GM23338 (cell line): ENCODE results near the gene ADGRG7. TPM values are rescaled to one million over a fixed set of nuclear protein-coding genes. Genes with fewer than 3 reads are reported as not detected.

Source experiments
- ATAC-seq: fragments of 200-7000 bp; cut with Tn5 transposase; 3 replicates; pipeline ENCODE4 v1.9.1; 2020
- DNase-seq: peaks from one replicate; pipeline ENCODE4 v3.0.0-alpha.2; 2015; ENCODE audit warnings: low spot score
- H2AFZ ChIP-seq: fragments of 200-600 bp; sonication (generic); 2 replicates; pipeline ENCODE4 v1.8.0; 2016; ENCODE audit warnings: antibody characterized with exemption, mild to moderate bottlenecking, moderate library complexity
- H3F3A ChIP-seq: fragments of 200-600 bp; sonication (generic); replicated peaks from 2 replicates; pipeline ENCODE4 v1.8.0; 2017; ENCODE audit warnings: antibody characterized with exemption, mixed run types, low read depth
- H3K27ac ChIP-seq: fragments of 200-600 bp; sonication (generic); 2 replicates; pipeline ENCODE4 v1.6.1; 2016; ENCODE audit warnings: low read depth
- H3K27me3 ChIP-seq: fragments of 200-600 bp; sonication (generic); 2 replicates; pipeline ENCODE4 v1.8.0; 2016; ENCODE audit warnings: mild to moderate bottlenecking, mixed run types, moderate library complexity; ENCODE audit not compliant: insufficient read depth
- H3K36me3 ChIP-seq: fragments of 200-600 bp; sonication (generic); 2 replicates; pipeline ENCODE4 v1.8.0; 2016; ENCODE audit warnings: mild to moderate bottlenecking; ENCODE audit not compliant: insufficient read depth
- H3K4me1 ChIP-seq: fragments of 200-600 bp; sonication (generic); 2 replicates; pipeline ENCODE4 v1.8.0; 2016; ENCODE audit warnings: mild to moderate bottlenecking, moderate library complexity; ENCODE audit not compliant: insufficient read depth
- H3K4me2 ChIP-seq: fragments of 200-600 bp; sonication (generic); 2 replicates; pipeline ENCODE4 v1.7.1; 2017; ENCODE audit warnings: mixed run types
- H3K4me3 ChIP-seq: fragments of 200-600 bp; sonication (generic); 2 replicates; pipeline ENCODE4 v1.6.1; 2016; ENCODE audit warnings: mixed run types
- H3K79me2 ChIP-seq: fragments of 200-600 bp; sonication (generic); replicated peaks from 2 replicates; pipeline ENCODE4 v1.8.0; 2017; ENCODE audit warnings: mild to moderate bottlenecking; ENCODE audit not compliant: insufficient read depth
- H3K9me2 ChIP-seq: fragments of 200-600 bp; sonication (generic); 2 replicates; pipeline ENCODE4 v1.8.0; 2017; ENCODE audit not compliant: insufficient read depth
- H4K20me1 ChIP-seq: fragments of 200-600 bp; sonication (generic); replicated peaks from 2 replicates; pipeline ENCODE4 v1.8.0; 2017; ENCODE audit warnings: mild to moderate bottlenecking; ENCODE audit not compliant: insufficient read depth
- H3K27ac Mint-ChIP-seq: 2 replicates; pipeline ENCODE4 v1.8.0; 2020; ENCODE audit warnings: inconsistent platforms, mild to moderate bottlenecking, moderate library complexity, mixed read lengths
- H3K27me3 Mint-ChIP-seq: 3 replicates; pipeline ENCODE4 v1.8.0; 2022; ENCODE audit warnings: low read depth, mild to moderate bottlenecking, moderate library complexity, mixed read lengths, inconsistent platforms; ENCODE audit not compliant: insufficient read depth, poor library complexity
- H3K36me3 Mint-ChIP-seq: 3 replicates; pipeline ENCODE4 v1.8.0; 2021; ENCODE audit warnings: low read depth, mild to moderate bottlenecking, inconsistent platforms, moderate library complexity, mixed read lengths
- H3K4me1 Mint-ChIP-seq: 3 replicates; pipeline ENCODE4 v1.8.0; 2020; ENCODE audit warnings: mild to moderate bottlenecking, inconsistent platforms, mixed read lengths
- H3K4me3 Mint-ChIP-seq: 3 replicates; pipeline ENCODE4 v1.8.0; 2021; ENCODE audit warnings: moderate library complexity, mild to moderate bottlenecking, inconsistent platforms, mixed read lengths
- H3K9me3 Mint-ChIP-seq: 3 replicates; pipeline ENCODE4 v1.8.0; 2020; ENCODE audit warnings: moderate library complexity, mild to moderate bottlenecking, inconsistent platforms, mixed read lengths
- CREB1 ChIP-seq: fragments of 250-450 bp; sonication (Bioruptor Pico); IDR thresholded peaks from 2 replicates; pipeline ENCODE4 v1.5.0; 2020; ENCODE audit warnings: low read depth, mild to moderate bottlenecking, moderate library complexity
- ETS1 ChIP-seq: IDR thresholded peaks from 2 replicates; pipeline ENCODE4 v1.6.1; 2016; ENCODE audit warnings: antibody characterized with exemption
- EZH2 ChIP-seq: fragments of 200-600 bp; sonication (generic); IDR thresholded peaks from one replicate; pipeline ENCODE4 v1.8.0; 2017; ENCODE audit warnings: antibody characterized with exemption, mild to moderate bottlenecking, low read depth; ENCODE audit not compliant: unreplicated experiment
- EZH2phosphoT487 ChIP-seq: fragments of 200-600 bp; sonication (generic); IDR thresholded peaks from one replicate; pipeline ENCODE4 v1.8.1; 2018; ENCODE audit warnings: antibody characterized with exemption; ENCODE audit not compliant: unreplicated experiment
- JUNB ChIP-seq: IDR thresholded peaks from one replicate; pipeline ENCODE4 v1.6.1; 2016; ENCODE audit warnings: antibody characterized with exemption; ENCODE audit not compliant: unreplicated experiment
- NANOG ChIP-seq: IDR thresholded peaks from 2 replicates; pipeline ENCODE4 v1.6.1; 2016; ENCODE audit warnings: antibody characterized with exemption, borderline replicate concordance
- POLR2AphosphoS5 ChIP-seq: IDR thresholded peaks from 2 replicates; pipeline ENCODE4 v1.6.1; 2016; ENCODE audit warnings: antibody characterized with exemption, low read depth
- ZNF114 ChIP-seq: fragments of 250-450 bp; sonication (Bioruptor Pico); IDR thresholded peaks from 2 replicates; pipeline ENCODE4 v1.5.0; 2020; ENCODE audit warnings: mild to moderate bottlenecking, moderate library complexity
- ZNF331 ChIP-seq: fragments of 250-450 bp; sonication (Bioruptor Pico); IDR thresholded peaks from 2 replicates; pipeline ENCODE4 v1.5.0; 2020; ENCODE audit warnings: low read depth, mild to moderate bottlenecking, moderate library complexity
- polyA plus RNA-seq: library from polyadenylated mRNA; unstranded; fragments of >200 nt; fragmentation: Nextera tagmentation; extraction: Ambion mirVana; gene quantifications from 2 replicates; pipeline ENCODE4 v1.2.1, GENCODE V29; 2016
- total RNA-seq: library from RNA; depleted of rRNA; stranded (reverse); fragments of >200 nt; shearing (Covaris generic); gene quantifications from 2 replicates; pipeline ENCODE4 v1.2.3, GENCODE V29; 2014
- TF ChIP-seq, protein P1 (sequence below): fragments of 250-450 bp; sonication (Bioruptor Pico); IDR thresholded peaks from 2 replicates; pipeline ENCODE4 v1.5.0; 2020; ENCODE audit warnings: mild to moderate bottlenecking, moderate library complexity

Gene ADGRG7
- total and polyA plus RNA-seq, 2 experiments from 2014 or later: not detected

DNA sequence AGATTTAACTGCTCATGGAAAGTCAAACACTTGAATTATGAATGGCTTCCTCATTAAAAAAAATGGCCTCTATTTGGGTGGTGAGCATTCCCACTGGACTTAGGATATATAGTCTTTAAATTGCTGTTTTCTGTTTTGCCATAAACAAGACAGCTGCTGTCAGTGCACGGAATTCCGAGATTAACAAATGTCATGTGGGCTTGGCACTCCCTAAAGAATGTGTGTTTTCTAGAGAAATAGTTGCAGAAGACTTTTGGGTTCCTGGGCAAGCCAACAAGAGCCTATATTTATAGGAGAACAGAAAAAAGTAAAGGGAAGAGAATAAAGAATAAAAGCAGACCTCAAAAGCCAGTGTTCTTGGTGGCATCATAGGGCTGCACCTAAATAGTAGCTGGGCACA lies 86.3 kb downstream of the ADGRG7 start:
- ATAC-seq: no peak
- H3K4me2 ChIP-seq: no peak overlapping the region

DNA sequence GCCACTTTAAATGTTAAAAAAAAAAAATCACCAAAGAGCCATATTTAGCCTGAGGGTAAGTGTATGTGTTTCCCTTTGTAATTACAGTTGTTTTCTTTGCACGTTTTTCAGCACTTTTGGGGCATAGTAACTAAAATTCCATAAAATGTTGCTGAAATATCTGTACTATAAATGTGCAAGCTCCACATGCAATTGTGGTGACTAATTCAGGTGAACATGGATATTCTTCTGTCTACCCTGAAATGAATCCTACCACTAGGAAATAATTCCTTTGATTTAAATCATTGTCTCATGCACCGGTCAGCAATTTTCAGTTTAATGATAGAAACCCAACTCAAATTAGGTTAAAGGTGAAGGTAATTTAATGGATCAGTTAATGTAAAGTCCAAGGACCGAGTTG lies 86.8 kb downstream of the ADGRG7 start:
- ATAC-seq (no peak), DNase-seq (no peak)
- no peak overlapping the region for H3K4me2 ChIP-seq
- H3K79me2 ChIP-seq: no peaks in the 10 kb centered on the region
- H3K27me3 Mint-ChIP-seq: no peaks in the 10 kb centered on the region
- H3K9me3 Mint-ChIP-seq: peaks cover 7% of the 10 kb centered on the region; the same call in 2 of the 3 replicates
- no peaks in the 10 kb centered on the region for H3K27me3 ChIP-seq
- no peak overlapping the region for H3K4me3 Mint-ChIP-seq
- H3K27ac ChIP-seq: no peak overlapping the region
- no peaks in the 10 kb centered on the region for H3K9me2 ChIP-seq
- no peaks in the 10 kb centered on the region for H3K36me3 ChIP-seq
- H3K4me1 ChIP-seq: no peaks in the 10 kb centered on the region
- TF ChIP-seq EZH2: no peak
- TF ChIP-seq ZNF114 (CRISPR knock-in tag): no peak
- no peak for TF ChIP-seq EZH2phosphoT487
- no peak overlapping the region for H3K27ac Mint-ChIP-seq
- H3K4me1 Mint-ChIP-seq: no peaks in the 10 kb centered on the region
- no peaks in the 10 kb centered on the region for H3F3A ChIP-seq
- no peak overlapping the region for H2AFZ ChIP-seq
- H3K36me3 Mint-ChIP-seq: no peaks in the 10 kb centered on the region; the same call in 2 of the 3 replicates
- H3K4me3 ChIP-seq: no peak overlapping the region
- no peaks in the 10 kb centered on the region for H4K20me1 ChIP-seq

More for the DNA sequence above, 86.3 kb downstream of the ADGRG7 start:
- Histone ChIP-seq H3K4me1 (no peaks in the 10 kb centered on the region), H2AFZ (no peak overlapping the region), H3K27ac (no peak overlapping the region), H3K9me2 (no peaks in the 10 kb centered on the region), H3K79me2 (no peaks in the 10 kb centered on the region), H3K27me3 (no peaks in the 10 kb centered on the region), H3F3A (no peaks in the 10 kb centered on the region), H3K36me3 (no peaks in the 10 kb centered on the region), H4K20me1 (no peaks in the 10 kb centered on the region), H3K4me3 (no peak overlapping the region)
- no peak overlapping the region for H3K27ac Mint-ChIP-seq
- H3K36me3 Mint-ChIP-seq: no peaks in the 10 kb centered on the region; the same call in 2 of the 3 replicates
- no peak overlapping the region for H3K4me3 Mint-ChIP-seq
- H3K4me1 Mint-ChIP-seq: no peaks in the 10 kb centered on the region
- DNase-seq: no peak
- H3K9me3 Mint-ChIP-seq: peaks cover 11% of the 10 kb centered on the region; the same call in 2 of the 3 replicates
- H3K27me3 Mint-ChIP-seq: no peaks in the 10 kb centered on the region
- TF ChIP-seq NANOG: no peak
- TF ChIP-seq ETS1: no peak
- TF ChIP-seq EZH2phosphoT487: no peak
- TF ChIP-seq CREB1 (CRISPR knock-in tag): no peak
- no peak for TF ChIP-seq ZNF331 (CRISPR knock-in tag)
- TF ChIP-seq POLR2AphosphoS5: no peak
- no peak for TF ChIP-seq EZH2
- TF ChIP-seq JUNB: no peak

- Mint-ChIP-seq H3K4me1 (no peaks in the 10 kb centered on the region), H3K4me3 (no peak overlapping the region), H3K9me3 (no peaks in the 10 kb centered on the region), H3K27ac (no peak overlapping the region), H3K27me3 (no peaks in the 10 kb centered on the region), H3K36me3 (no peaks in the 10 kb centered on the region)
- peak overlapping the region; percentile 85 for H2AFZ ChIP-seq
- no peaks in the 10 kb centered on the region for H3K79me2 ChIP-seq
- DNase-seq: peak; percentile 29
- no peaks in the 10 kb centered on the region for H3K9me2 ChIP-seq
- H3K27ac ChIP-seq: no peak overlapping the region
- H3K4me1 ChIP-seq: no peaks in the 10 kb centered on the region
- H3K27me3 ChIP-seq: no peaks in the 10 kb centered on the region
- no peaks in the 10 kb centered on the region for H3F3A ChIP-seq
- H3K36me3 ChIP-seq: no peaks in the 10 kb centered on the region
- H4K20me1 ChIP-seq: no peaks in the 10 kb centered on the region
- no peak overlapping the region for H3K4me2 ChIP-seq
- ATAC-seq: peak; percentile 87
- no peak overlapping the region for H3K4me3 ChIP-seq
- TF ChIP-seq, protein P1, sequence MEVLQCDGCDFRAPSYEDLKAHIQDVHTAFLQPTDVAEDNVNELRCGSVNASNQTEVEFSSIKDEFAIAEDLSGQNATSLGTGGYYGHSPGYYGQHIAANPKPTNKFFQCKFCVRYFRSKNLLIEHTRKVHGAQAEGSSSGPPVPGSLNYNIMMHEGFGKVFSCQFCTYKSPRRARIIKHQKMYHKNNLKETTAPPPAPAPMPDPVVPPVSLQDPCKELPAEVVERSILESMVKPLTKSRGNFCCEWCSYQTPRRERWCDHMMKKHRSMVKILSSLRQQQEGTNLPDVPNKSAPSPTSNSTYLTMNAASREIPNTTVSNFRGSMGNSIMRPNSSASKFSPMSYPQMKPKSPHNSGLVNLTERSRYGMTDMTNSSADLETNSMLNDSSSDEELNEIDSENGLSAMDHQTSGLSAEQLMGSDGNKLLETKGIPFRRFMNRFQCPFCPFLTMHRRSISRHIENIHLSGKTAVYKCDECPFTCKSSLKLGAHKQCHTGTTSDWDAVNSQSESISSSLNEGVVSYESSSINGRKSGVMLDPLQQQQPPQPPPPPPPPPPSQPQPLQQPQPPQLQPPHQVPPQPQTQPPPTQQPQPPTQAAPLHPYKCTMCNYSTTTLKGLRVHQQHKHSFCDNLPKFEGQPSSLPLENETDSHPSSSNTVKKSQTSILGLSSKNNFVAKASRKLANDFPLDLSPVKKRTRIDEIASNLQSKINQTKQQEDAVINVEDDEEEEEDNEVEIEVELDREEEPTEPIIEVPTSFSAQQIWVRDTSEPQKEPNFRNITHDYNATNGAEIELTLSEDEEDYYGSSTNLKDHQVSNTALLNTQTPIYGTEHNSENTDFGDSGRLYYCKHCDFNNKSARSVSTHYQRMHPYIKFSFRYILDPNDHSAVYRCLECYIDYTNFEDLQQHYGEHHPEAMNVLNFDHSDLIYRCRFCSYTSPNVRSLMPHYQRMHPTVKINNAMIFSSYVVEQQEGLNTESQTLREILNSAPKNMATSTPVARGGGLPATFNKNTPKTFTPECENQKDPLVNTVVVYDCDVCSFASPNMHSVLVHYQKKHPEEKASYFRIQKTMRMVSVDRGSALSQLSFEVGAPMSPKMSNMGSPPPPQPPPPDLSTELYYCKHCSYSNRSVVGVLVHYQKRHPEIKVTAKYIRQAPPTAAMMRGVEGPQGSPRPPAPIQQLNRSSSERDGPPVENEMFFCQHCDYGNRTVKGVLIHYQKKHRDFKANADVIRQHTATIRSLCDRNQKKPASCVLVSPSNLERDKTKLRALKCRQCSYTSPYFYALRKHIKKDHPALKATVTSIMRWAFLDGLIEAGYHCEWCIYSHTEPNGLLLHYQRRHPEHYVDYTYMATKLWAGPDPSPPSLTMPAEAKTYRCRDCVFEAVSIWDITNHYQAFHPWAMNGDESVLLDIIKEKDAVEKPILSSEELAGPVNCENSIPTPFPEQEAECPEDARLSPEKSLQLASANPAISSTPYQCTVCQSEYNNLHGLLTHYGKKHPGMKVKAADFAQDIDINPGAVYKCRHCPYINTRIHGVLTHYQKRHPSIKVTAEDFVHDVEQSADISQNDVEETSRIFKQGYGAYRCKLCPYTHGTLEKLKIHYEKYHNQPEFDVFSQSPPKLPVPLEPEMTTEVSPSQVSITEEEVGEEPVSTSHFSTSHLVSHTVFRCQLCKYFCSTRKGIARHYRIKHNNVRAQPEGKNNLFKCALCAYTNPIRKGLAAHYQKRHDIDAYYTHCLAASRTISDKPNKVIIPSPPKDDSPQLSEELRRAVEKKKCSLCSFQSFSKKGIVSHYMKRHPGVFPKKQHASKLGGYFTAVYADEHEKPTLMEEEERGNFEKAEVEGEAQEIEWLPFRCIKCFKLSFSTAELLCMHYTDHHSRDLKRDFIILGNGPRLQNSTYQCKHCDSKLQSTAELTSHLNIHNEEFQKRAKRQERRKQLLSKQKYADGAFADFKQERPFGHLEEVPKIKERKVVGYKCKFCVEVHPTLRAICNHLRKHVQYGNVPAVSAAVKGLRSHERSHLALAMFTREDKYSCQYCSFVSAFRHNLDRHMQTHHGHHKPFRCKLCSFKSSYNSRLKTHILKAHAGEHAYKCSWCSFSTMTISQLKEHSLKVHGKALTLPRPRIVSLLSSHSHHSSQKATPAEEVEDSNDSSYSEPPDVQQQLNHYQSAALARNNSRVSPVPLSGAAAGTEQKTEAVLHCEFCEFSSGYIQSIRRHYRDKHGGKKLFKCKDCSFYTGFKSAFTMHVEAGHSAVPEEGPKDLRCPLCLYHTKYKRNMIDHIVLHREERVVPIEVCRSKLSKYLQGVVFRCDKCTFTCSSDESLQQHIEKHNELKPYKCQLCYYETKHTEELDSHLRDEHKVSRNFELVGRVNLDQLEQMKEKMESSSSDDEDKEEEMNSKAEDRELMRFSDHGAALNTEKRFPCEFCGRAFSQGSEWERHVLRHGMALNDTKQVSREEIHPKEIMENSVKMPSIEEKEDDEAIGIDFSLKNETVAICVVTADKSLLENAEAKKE (CRISPR knock-in tag): no peak
Observed at GRCh38 chr3:100697172-100697571, 87.8 kb downstream of the ADGRG7 start.
